HepG2 (cell line): ENCODE data around the gene TNNI2. TPM values are rescaled to one million over a fixed set of nuclear protein-coding genes. Genes with fewer than 3 reads are reported as not detected.

Source experiments
- ATAC-seq: fragments of 200-7000 bp; cut with Tn5 transposase; 3 replicates; pipeline ENCODE4 v1.9.1; 2020; ENCODE audit warnings: mild to moderate bottlenecking, moderate library complexity
- BruUV-seq: library from RNA; stranded (reverse); fragments of 400-500 nt; replicated peaks from 2 replicates; lab custom pipeline; 2021; lab: Mats Ljungman, UMichigan
- CTCF ChIA-PET: fragments of 300-600 bp; formaldehyde crosslinking; extraction: SDS; loops from one replicate; lab custom pipeline; 2021; ENCODE audit warnings: low total read pairs, inconsistent platforms, low intra/inter-chr PET ratio; lab: Yijun Ruan, JAX
- POLR2A ChIA-PET: fragments of 350-600 bp; sonication (Branson Sonifier 250); formaldehyde crosslinking; loops from one replicate; lab custom pipeline; 2020; ENCODE audit warnings: antibody characterized with exemption, inconsistent platforms; lab: Yijun Ruan, JAX
- DNase-seq: peaks from one replicate; pipeline ENCODE4 v3.0.0-alpha.2; 2015; ENCODE audit warnings: low spot score
- FAIRE-seq: peaks from 3 replicates; lab custom pipeline; 2011; peaks lifted over from hg19 to GRCh38; lab: Jason Lieb, UNC
- H2AFZ ChIP-seq: one replicate; pipeline ENCODE4 v1.6.1; 2011; ENCODE audit warnings: low read length, inconsistent platforms
- H3K27ac ChIP-seq: fragments of 300-600 bp; 3 replicates; pipeline ENCODE4 v1.8.0; 2011; ENCODE audit warnings: mixed run types, mild to moderate bottlenecking, mixed read lengths, low read length, inconsistent platforms; ENCODE audit not compliant: insufficient read depth; ENCODE audit errors: extremely low read length
- H3K27me3 ChIP-seq, 2 experiments: fragments of 200-600 bp in 1 of 2; 2 replicates in 1 of 2; 3 replicates in 1 of 2; pipeline versions ENCODE4 v1.6.0 to v1.8.0; 2011; ENCODE audit warnings: low read length in 2 of 2, mild to moderate bottlenecking in 2 of 2, moderate library complexity in 2 of 2, inconsistent platforms in 1 of 2; ENCODE audit not compliant: insufficient read depth in 2 of 2, control insufficient read depth in 1 of 2
- H3K36me3 ChIP-seq, 2 experiments: fragments of 200-600 bp in 1 of 2; replicated peaks in 1 of 2; 2 replicates in 1 of 2; 3 replicates in 1 of 2; pipeline versions ENCODE4 v1.5.1 to v1.8.0; 2011; ENCODE audit warnings: low read length in 2 of 2, inconsistent platforms in 1 of 2; ENCODE audit not compliant: insufficient read depth in 2 of 2, control insufficient read depth in 1 of 2
- H3K4me1 ChIP-seq: 2 replicates; pipeline ENCODE4 v1.5.1; 2012; ENCODE audit warnings: low read length, inconsistent platforms; ENCODE audit not compliant: insufficient read depth
- H3K4me2 ChIP-seq: 2 replicates; pipeline ENCODE4 v1.6.0; 2011; ENCODE audit warnings: low read depth, low read length, inconsistent platforms
- H3K4me3 ChIP-seq, 3 experiments: fragments of 200-600 bp in 1 of 3; sonication (generic), shearing (Covaris generic) in 1 of 3; replicated peaks in 1 of 3; 2 replicates each; pipeline ENCODE4 v1.5.1; 2011 to 2016; ENCODE audit warnings: low read length in 3 of 3, inconsistent platforms in 2 of 3, low read depth in 2 of 3, mild to moderate bottlenecking in 2 of 3, control low read depth in 1 of 3, mixed read lengths in 1 of 3; ENCODE audit not compliant: insufficient read depth in 1 of 3
- H3K79me2 ChIP-seq: one replicate; pipeline ENCODE4 v1.6.1; 2011; ENCODE audit warnings: low read length, inconsistent platforms; ENCODE audit not compliant: insufficient read depth
- H3K9ac ChIP-seq: 2 replicates; pipeline ENCODE4 v1.6.0; 2011; ENCODE audit warnings: mild to moderate bottlenecking, low read depth, low read length, inconsistent platforms; ENCODE audit not compliant: insufficient read depth
- H3K9me3 ChIP-seq: 2 replicates; pipeline ENCODE4 v1.5.1; 2012; ENCODE audit warnings: mild to moderate bottlenecking, low read length
- H4K20me1 ChIP-seq: 2 replicates; pipeline ENCODE4 v1.6.0; 2011; ENCODE audit warnings: inconsistent platforms, mild to moderate bottlenecking, low read length, moderate library complexity; ENCODE audit not compliant: insufficient read depth
- AHR ChIP-seq: IDR thresholded peaks from 2 replicates; pipeline ENCODE4 v1.6.1; 2018; ENCODE audit warnings: missing genetic modification reagents, missing compliant biosample characterization
- KDM5B ChIP-seq: sonication (generic); formaldehyde crosslinking; IDR thresholded peaks from 2 replicates; pipeline ENCODE4 v1.4.0; 2020; ENCODE audit warnings: missing genetic modification reagents, mild to moderate bottlenecking, borderline replicate concordance
- SOX5 ChIP-seq: IDR thresholded peaks from 2 replicates; pipeline ENCODE4 v1.6.1; 2016; ENCODE audit warnings: borderline replicate concordance
- SRSF4 ChIP-seq: fragments of 200-400 bp; formaldehyde crosslinking; IDR thresholded peaks from one replicate; pipeline ENCODE4 v1.6.1; 2018; ENCODE audit warnings: mild to moderate bottlenecking, low read depth, low read length, moderate library complexity; ENCODE audit not compliant: poor library complexity, severe bottlenecking
- TBX3 ChIP-seq: fragments of 450-650 bp; IDR thresholded peaks from 2 replicates; pipeline ENCODE4 v1.6.1; 2017; ENCODE audit warnings: antibody characterized with exemption, mild to moderate bottlenecking, inconsistent platforms, borderline replicate concordance
- ZNF446 ChIP-seq: sonication (generic); formaldehyde crosslinking; IDR thresholded peaks from 2 replicates; pipeline ENCODE4 v1.5.0; 2020; ENCODE audit warnings: mild to moderate bottlenecking, missing genetic modification reagents
- ZNF572 ChIP-seq: sonication (generic); formaldehyde crosslinking; IDR thresholded peaks from 2 replicates; pipeline ENCODE4 v1.5.1; 2020; ENCODE audit warnings: mild to moderate bottlenecking, missing genetic modification reagents
- ZNF891 ChIP-seq: sonication (generic); formaldehyde crosslinking; IDR thresholded peaks from 2 replicates; pipeline ENCODE4 v1.5.0; 2020; ENCODE audit warnings: mild to moderate bottlenecking, missing genetic modification reagents
- ZSCAN12 ChIP-seq: sonication (generic); formaldehyde crosslinking; IDR thresholded peaks from 2 replicates; pipeline ENCODE4 v1.9.0; 2021; ENCODE audit warnings: mild to moderate bottlenecking, missing genetic modification reagents
- ZSCAN22 ChIP-seq: sonication (generic); formaldehyde crosslinking; IDR thresholded peaks from 2 replicates; pipeline ENCODE4 v1.4.0; 2020; ENCODE audit warnings: mild to moderate bottlenecking, missing genetic modification reagents
- WGBS: methylation state at CpG from one replicate; pipeline ENCODE4 v1.1.6; 2017; ENCODE audit warnings: low lambda C conversion rate; 5-methylcytosine and 5-hydroxymethylcytosine counted together
- in situ Hi-C: cut with HindIII; loops from 2 replicates; pipeline ENCODE4 v1.10.0; 2017; ENCODE audit warnings: low pct_unique_long_range_greater_than_20kb; ENCODE audit not compliant: extremely low pct_ligation_motif_present
- intact Hi-C: fragments of 100-400 bp; cut with micrococcal nuclease; formaldehyde crosslinking; loops from one replicate; pipeline ENCODE4 v1.10.0; 2022; ENCODE audit not compliant: unreplicated experiment
- polyA plus RNA-seq, 8 experiments: library from polyadenylated mRNA; depleted of rRNA in 3 of 8; stranded (reverse) in 7 of 8; unstranded in 1 of 8; fragments of >200 nt; fragmentation: Illumina TruSeq in 4 of 8; extraction: Trizol in 4 of 8; gene quantifications; 2 replicates each; pipeline versions ENCODE4 v1.2.1 to v1.2.3, GENCODE V29; 2011 to 2016; ENCODE audit warnings: low read depth in 4 of 8, missing spikeins in 1 of 8, mixed read lengths in 1 of 8; ENCODE audit not compliant: insufficient read depth in 1 of 8
- total RNA-seq, 5 experiments: library from RNA; depleted of rRNA; stranded (reverse); fragments of >200 nt; fragmentation: Illumina TruSeq; extraction: Trizol; gene quantifications; 2 replicates each; pipeline ENCODE4 v1.2.3, GENCODE V29; 2016; ENCODE audit warnings: low read depth in 1 of 5

The TNNI2 gene
- total and polyA plus RNA-seq, 2 of the 13 experiments (the other 11 are each of a cell fraction or from before 2014, with no cell fraction given): 7.2 to 12.0 TPM

DNA sequence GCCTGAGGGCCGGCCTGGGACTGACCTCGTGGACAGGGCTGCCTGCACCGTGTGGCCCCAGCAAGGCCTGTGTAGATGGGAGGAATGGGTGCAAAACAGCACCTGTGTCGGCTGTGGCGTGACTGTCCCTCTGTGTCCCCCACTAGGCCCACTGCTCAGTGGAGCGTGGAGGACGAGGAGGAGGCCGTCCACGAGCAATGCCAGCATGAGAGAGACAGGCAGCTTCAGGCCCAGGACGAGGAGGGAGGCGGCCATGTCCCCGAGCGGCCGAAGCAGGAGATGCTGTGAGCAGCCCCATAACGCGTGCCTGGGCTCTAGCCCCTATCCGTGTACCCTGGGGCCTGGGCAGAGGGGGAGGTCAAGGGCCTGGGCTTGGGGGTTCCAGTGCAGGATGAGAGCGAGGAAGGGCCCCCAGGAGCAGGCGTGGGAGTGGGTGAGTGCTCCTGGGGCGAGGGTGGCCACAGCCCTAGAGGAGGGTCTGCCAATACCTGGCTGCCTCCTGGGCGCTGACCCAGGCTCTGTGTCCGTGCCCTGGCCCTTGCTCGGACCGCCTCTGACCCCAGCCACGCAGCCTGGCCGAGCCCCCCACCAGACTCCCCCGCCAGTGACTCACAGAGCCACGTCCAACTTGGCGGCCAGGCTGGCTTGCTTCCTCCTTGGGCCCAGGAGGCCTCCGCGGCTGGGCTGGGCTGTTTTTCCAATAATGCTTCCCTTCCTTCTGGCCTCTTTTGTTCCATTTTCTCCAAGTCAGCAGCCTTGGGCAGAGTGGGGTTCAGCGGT lies 41.4 kb downstream of the TNNI2 start (continued):
- TF ChIP-seq ZNF891: no peak
- no peak for TF ChIP-seq SOX5 (CRISPR knock-in tag)
- TF ChIP-seq ZNF572 (CRISPR knock-in tag): no peak
- no peak for TF ChIP-seq AHR (CRISPR knock-in tag)
- TF ChIP-seq ZNF446 (CRISPR knock-in tag): peak; percentile 57; the same call in 1 of the 2 replicates
- TF ChIP-seq ZSCAN12 (CRISPR knock-in tag): no peak

DNA sequence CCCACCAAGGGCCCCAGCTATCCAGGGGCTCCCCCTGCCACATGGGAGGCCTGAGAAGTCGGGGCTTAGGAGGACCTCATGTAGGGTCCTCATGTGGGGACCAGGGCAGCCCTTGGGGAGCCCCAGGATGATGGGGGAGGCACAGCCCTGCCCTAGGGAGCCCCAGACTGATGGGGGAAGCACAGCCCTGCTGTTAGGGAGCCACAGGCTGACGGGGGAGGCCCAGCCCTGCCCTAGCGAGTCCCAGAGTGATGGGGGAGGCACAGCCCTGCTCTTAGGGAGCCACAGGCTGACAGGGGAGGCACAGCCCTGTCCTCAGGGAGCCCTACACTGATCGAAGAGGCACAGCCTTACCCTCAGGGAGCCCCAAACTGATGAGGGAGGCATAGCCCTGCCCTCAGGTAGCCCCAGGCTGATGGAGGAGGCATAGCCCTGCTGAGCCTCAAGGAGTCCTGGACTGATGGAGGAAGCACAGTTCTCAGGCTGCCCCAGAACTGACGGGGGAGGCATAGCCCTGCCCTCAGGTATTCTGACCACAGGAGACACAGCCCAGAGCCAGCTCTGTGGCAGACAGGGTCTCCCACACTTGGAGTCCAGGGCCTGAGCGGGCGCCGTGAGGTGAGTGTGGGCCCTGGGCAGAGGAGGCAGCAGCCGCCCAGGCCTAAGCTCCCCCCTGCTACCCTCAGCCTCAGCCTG lies 42.1 kb downstream of the TNNI2 start:
- no peak overlapping the region for H2AFZ ChIP-seq
- in situ Hi-C loops: loop anchor here (5.0 kb wide), 1 partner anchor 271 kb away; no protein-coding TSS in a partner anchor
- CTCF ChIA-PET: interaction anchor here (7.1 kb wide), 1 partner anchor 270 kb away, joined by 108 read pairs; no protein-coding TSS in a partner anchor
- ATAC-seq: no peak
- H3K4me3 ChIP-seq: no peak overlapping the region
- H3K79me2 ChIP-seq: no peaks in the 10 kb centered on the region
- intact Hi-C loops: loop anchor here (5.0 kb wide), 1 partner anchor 471 kb away; no protein-coding TSS in a partner anchor
- H3K9me3 ChIP-seq: no peaks in the 10 kb centered on the region
- DNase-seq: no peak
- WGBS: no CpG with 5 or more reads among the region's 9 CpGs
- no peak for TF ChIP-seq SRSF4
- no peak; the same call in 1 of the 2 replicates for TF ChIP-seq KDM5B (CRISPR knock-in tag)
- TF ChIP-seq TBX3: no peak
- peak; percentile 94 for TF ChIP-seq ZSCAN22 (CRISPR knock-in tag)
- TF ChIP-seq, all 625 proteins: peak for 1
- Histone ChIP-seq H4K20me1 (no peaks in the 10 kb centered on the region), H3K4me1 (peaks cover 32% of the 10 kb centered on the region), H3K27me3 (peaks cover 6 to 55% of the 10 kb centered on the region in 2 experiments; a peak in 4 of 5 replicates), H3K9ac (no peak overlapping the region), H3K27ac (no peak overlapping the region), H3K4me2 (no peak overlapping the region; the same call in 1 of the 2 replicates), H3K36me3 (no peaks in the 10 kb centered on the region)
- POLR2A ChIA-PET: no interaction called here
- FAIRE-seq: no peak
- BruUV-seq: no TSS peak
